Measurements from ENCODE around the gene HGF.

DNA sequence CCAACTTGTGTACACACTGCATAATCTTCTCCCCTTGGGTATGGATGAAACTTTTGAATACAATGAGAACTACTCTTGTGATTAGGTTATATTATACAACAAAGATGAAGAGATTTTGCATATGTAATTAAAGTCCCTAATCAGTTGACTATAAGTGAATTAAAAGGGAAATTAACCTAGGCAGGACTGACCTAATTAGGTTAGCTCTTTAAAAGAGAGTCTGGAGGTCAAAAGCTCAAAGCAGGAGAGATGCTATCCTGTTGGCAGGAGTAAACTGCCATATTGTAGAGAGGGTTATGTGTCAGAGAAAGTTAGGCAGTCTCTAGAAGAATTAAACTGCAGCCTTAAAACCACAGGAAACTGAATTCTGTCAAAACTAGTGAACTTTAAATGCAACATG, 29.4 kb downstream of the HGF start:
- TF ChIP-seq, protein P1, sequence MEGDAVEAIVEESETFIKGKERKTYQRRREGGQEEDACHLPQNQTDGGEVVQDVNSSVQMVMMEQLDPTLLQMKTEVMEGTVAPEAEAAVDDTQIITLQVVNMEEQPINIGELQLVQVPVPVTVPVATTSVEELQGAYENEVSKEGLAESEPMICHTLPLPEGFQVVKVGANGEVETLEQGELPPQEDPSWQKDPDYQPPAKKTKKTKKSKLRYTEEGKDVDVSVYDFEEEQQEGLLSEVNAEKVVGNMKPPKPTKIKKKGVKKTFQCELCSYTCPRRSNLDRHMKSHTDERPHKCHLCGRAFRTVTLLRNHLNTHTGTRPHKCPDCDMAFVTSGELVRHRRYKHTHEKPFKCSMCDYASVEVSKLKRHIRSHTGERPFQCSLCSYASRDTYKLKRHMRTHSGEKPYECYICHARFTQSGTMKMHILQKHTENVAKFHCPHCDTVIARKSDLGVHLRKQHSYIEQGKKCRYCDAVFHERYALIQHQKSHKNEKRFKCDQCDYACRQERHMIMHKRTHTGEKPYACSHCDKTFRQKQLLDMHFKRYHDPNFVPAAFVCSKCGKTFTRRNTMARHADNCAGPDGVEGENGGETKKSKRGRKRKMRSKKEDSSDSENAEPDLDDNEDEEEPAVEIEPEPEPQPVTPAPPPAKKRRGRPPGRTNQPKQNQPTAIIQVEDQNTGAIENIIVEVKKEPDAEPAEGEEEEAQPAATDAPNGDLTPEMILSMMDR (IDR thresholded peaks at IDR 0.05) = no peak
- TF ChIP-seq POLR2A (IDR thresholded peaks at IDR 0.05) = no peak

Measured in uterus (tissue), 2 donors.